ENCODE measurements around the gene MAN1A1.

Gene MAN1A1

GRCh38 chr6:119250036-119250435 lies 99.5 kb downstream of the MAN1A1 start:
- TF ChIP-seq, protein P1, sequence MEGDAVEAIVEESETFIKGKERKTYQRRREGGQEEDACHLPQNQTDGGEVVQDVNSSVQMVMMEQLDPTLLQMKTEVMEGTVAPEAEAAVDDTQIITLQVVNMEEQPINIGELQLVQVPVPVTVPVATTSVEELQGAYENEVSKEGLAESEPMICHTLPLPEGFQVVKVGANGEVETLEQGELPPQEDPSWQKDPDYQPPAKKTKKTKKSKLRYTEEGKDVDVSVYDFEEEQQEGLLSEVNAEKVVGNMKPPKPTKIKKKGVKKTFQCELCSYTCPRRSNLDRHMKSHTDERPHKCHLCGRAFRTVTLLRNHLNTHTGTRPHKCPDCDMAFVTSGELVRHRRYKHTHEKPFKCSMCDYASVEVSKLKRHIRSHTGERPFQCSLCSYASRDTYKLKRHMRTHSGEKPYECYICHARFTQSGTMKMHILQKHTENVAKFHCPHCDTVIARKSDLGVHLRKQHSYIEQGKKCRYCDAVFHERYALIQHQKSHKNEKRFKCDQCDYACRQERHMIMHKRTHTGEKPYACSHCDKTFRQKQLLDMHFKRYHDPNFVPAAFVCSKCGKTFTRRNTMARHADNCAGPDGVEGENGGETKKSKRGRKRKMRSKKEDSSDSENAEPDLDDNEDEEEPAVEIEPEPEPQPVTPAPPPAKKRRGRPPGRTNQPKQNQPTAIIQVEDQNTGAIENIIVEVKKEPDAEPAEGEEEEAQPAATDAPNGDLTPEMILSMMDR (IDR thresholded peaks at IDR 0.05; ENCODE audit: borderline replicate concordance, insufficient read depth, low read depth, low read length): no peak
- no peak overlapping the region for H3K4me3 ChIP-seq (ENCODE audit: low read depth, low read length)

DNA sequence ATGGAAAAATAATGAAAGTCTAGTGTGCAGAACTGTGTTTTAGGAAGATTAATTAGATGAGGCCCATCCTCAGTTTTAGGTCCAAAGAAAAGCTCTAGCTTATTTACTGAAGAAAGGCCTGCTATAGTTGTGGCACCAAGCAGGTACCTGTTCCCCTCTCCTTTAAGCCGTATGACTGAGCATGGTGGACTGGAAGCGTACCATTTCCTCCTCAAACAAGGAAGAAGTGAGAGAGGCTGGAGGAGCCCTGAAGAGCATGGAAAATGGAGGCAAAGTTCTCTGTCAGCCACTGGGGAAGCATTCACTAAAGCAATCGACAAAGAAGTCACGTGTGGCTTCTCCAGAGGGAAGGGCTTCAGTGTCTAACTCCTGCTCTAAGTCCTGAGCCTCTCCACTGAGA lies 100.2 kb downstream of the MAN1A1 start:
- H3K4me3 ChIP-seq (ENCODE audit: low read depth, low read length): no peak overlapping the region
- TF ChIP-seq, protein P1 (IDR thresholded peaks at IDR 0.05; ENCODE audit: borderline replicate concordance, insufficient read depth, low read depth, low read length): no peak

DNA sequence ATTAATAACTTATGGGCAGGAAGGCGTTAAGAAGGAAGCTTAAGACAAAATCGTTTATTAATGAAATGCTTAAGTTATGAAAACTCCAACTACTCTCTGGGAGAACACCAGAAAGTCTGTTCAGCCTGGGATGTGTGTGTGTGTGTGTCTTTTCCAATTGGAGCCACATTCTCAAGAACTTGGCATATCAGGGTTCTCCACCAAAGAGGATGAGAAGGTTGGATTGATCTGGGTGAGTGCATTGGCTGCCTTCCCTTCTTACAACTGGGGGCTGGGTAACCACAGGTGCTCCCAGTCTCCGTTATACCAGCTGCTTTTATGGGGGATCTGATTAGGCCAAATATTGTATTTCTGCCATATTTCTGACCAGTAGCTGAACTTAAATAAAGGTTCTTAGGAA lies 102.1 kb downstream of the MAN1A1 start:
- no peak overlapping the region for H3K4me3 ChIP-seq (ENCODE audit: low read depth, low read length)
- TF ChIP-seq, protein P1 (IDR thresholded peaks at IDR 0.05; ENCODE audit: borderline replicate concordance, insufficient read depth, low read depth, low read length): no peak

- TF ChIP-seq, protein P1 (IDR thresholded peaks at IDR 0.05; ENCODE audit: borderline replicate concordance, insufficient read depth, low read depth, low read length): no peak
- H3K4me3 ChIP-seq (ENCODE audit: low read depth, low read length): no peak overlapping the region
Measured at GRCh38 chr6:119243657-119244056, 105.9 kb downstream of the MAN1A1 start.

- TF ChIP-seq, protein P1 (IDR thresholded peaks at IDR 0.05; ENCODE audit: borderline replicate concordance, insufficient read depth, low read depth, low read length): no peak
- H3K4me3 ChIP-seq (ENCODE audit: low read depth, low read length): no peak overlapping the region
Measured at GRCh38 chr6:119243037-119243436, 106.5 kb downstream of the MAN1A1 start.

- TF ChIP-seq, protein P1 (IDR thresholded peaks at IDR 0.05; ENCODE audit: borderline replicate concordance, insufficient read depth, low read depth, low read length): no peak
- no peak overlapping the region for H3K4me3 ChIP-seq (ENCODE audit: low read depth, low read length)
Measured at GRCh38 chr6:119241540-119242309, 107.8 kb downstream of the MAN1A1 start.

DNA sequence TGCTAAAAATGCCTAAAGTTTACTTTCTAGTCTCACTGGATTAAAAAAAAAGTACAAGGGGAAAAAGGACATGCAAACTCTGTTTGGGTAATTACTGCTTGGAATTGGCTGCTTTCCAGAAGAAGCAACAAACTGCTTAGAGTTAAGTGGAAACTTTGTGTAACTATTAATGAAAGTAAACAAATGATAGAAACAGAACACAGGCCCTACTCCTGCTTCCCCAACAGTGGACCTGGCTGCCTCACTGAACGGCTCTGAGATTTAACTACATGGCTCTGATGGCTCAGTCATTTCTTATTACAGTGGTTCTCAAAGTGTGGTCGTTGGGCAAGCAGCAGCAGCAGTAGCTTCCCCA lies 108.5 kb downstream of the MAN1A1 start:
- TF ChIP-seq, protein P1 (IDR thresholded peaks at IDR 0.05; ENCODE audit: borderline replicate concordance, insufficient read depth, low read depth, low read length): no peak

More for the DNA sequence above, 108.5 kb downstream of the MAN1A1 start:
- H3K4me3 ChIP-seq (ENCODE audit: low read depth, low read length): no peak overlapping the region
